Fibroblast of mammary gland (primary cell): ENCODE results near the gene MARK1.
A peak's percentile ranks its signal among the peaks of the same experiment; 100 is the strongest.

Experiments used
- DNase-seq: peaks from one replicate; pipeline ENCODE4 v3.0.0-alpha.2; 2010; ENCODE audit warnings: low read depth
- H3K4me3 ChIP-seq: 2 replicates; pipeline ENCODE4 v1.5.1; 2011; ENCODE audit warnings: low read depth, mild to moderate bottlenecking, low read length, moderate library complexity; ENCODE audit not compliant: control insufficient read depth
- CTCF ChIP-seq: conservative IDR thresholded peaks from 2 replicates; pipeline ENCODE4 v1.5.1; 2011; ENCODE audit warnings: low read depth, low read length, inconsistent platforms; ENCODE audit not compliant: control insufficient read depth, insufficient read depth

Gene MARK1

GRCh38 chr1:220511179-220511578 lies 16.8 kb upstream of the MARK1 start:
- no peak overlapping the region for H3K4me3 ChIP-seq
- no peak for TF ChIP-seq CTCF
- DNase-seq, result no peak

- H3K4me3 ChIP-seq, result no peak overlapping the region
- TF ChIP-seq CTCF, result peak; percentile 6
- no peak for DNase-seq
Observed at GRCh38 chr1:220511785-220512184, 16.2 kb upstream of the MARK1 start.

GRCh38 chr1:220513834-220514233 lies 14.1 kb upstream of the MARK1 start:
- DNase-seq, result no peak
- H3K4me3 ChIP-seq, result no peak overlapping the region
- no peak for TF ChIP-seq CTCF

DNA sequence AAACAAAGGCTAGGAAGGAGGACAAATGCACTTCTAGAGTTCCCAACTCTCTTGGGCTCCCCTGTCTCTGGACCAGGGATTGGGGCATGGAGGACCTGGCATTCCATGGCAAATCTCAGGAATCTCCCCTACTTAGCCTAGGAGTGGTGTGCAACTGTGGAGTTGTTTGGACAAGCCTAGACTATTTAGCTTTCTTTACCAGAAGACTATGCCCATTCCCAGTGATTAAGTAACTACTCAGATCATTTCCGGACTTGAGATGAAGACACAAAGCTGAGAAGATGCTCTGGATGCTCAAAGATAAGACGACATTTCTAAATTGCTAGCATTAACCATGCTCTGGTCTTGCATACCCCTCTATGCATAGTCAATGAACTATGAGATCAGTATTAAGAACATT lies 13.7 kb upstream of the MARK1 start:
- no peak for TF ChIP-seq CTCF
- no peak for DNase-seq
- H3K4me3 ChIP-seq, result no peak overlapping the region

DNA sequence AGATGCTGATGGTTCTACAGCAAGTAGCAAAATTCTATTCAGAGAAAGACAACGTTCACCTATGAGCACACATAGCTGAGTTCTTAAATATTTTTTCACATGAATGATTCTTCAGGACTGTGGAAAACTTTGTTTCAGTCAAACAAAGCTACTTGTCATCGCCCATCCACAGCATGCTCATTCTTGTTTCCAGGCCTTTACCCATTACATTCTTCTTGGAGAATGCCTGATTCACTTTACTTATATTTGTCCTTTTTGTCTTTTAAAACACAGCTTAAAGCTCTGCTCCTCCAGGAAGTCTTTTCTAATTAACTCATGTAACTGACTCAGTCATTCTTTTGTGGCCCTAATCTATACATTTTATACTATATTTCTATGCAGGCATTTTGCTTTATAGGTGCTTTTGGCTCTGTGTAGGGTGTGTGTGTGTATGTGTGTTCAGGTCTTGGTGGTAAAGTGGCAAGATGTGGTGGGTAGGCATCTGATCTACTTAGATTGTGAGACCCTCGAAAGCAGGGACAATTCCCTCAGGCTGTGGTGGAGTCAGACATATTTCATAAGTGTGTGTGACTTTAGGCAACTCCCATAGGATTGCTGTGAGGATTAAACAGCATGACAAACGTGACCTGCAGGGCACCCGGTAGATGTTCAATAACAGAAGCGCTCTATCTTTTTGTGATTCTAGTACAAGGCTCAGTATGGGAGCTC lies 11.8 kb upstream of the MARK1 start:
- no peak for DNase-seq
- no peak overlapping the region for H3K4me3 ChIP-seq
- no peak for TF ChIP-seq CTCF

DNA sequence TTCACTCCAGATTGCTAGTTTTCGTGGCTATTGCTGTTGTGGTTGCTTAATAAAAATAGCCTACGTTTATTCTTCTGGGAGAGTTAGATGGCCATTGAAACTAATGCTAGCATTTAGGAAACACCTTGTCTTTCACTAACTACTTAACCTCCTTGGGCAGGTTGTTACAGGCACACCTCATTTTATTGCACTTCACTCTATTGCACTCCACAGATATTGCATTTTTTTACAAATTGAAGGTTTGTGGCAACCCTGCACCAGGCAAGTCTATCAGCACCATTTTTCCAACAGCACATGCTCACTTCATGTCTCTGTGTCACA lies 11.3 kb upstream of the MARK1 start:
- no peak overlapping the region for H3K4me3 ChIP-seq
- TF ChIP-seq CTCF, result no peak
- no peak for DNase-seq

- no peak for TF ChIP-seq CTCF
- no peak overlapping the region for H3K4me3 ChIP-seq
- DNase-seq, result no peak
Observed at GRCh38 chr1:220521778-220522177, 6.2 kb upstream of the MARK1 start.
